SHP77 (cell line): ENCODE results near the gene PPP2R1B.
A peak's percentile ranks its signal among the peaks of the same experiment; 100 is the strongest.
"Not testable (repeated sequence)": the region's sequence is repeated elsewhere in the genome, so short reads cannot be mapped to it uniquely, and the experiment has no call there.

Experiments used
- DNase-seq, 2 experiments: peaks; one replicate each; lab custom pipeline; 2025; lab: John Stamatoyannopoulos, UW

The PPP2R1B gene

DNA sequence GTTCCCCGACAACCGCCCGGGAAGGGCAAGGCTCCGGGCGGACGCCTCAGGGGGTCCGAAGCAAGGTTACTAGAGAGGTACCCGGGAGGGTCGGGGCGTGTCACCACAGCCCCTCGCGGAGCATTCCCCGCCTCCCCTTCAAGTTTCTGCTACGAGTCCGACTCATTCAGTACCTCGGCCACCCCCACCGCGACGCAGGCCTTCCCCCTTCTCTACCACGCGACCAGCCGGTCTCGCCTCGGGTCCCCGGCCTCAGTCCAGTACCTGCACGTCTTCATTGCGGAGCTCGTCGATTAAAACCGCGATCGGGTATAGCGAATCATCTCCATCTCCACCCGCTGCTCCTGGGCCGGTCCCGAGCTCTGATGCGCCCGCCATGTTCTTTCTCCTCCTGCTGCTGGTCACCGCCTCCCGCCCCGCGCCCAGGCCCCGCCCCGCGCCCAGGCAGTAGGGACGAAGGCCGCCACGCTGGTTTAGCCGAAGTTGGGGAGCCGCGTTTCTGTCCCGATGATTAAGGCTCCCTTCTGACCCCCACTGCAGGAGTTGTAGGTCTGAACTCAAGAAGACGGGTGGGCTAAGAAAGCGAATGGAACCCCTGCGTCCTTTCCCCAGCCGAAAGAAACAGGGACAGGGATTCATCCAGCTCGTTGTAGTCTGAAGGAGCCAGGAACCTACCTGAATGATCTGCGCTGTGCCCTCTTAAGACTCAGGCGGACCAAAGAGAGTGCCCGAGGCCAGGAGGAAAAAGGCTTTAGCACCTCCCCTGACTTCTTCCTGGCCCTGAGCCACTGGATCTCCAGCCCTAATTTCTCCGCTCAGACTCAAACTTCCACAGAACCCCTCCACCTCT, at the start of gene PPP2R1B:
Gene PPP2R1B, minus strand, starts transcription at position 406 of the 850 bp plus-strand sequence. Its CDS starts 28 bp downstream, at position 378.
- DNase-seq, result peak; percentile 42 to 54

DNA sequence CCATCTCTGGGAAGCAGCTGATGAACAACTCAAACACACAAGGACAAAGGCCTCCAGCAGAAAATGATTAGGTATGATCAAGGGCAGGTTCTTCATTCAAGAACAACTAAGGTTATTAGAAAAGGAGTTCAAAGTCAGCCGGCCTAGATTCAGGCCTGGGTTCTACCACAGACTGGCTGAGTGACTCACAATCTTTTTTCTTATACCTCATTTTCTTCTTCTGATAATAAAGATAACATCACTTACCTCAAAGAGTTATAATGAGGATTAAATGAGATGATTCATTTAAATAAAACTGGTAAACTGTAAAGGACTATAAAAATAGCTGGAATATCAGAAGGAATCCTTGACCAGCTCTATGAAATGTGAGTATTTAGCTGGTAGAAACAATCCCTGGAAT, 49.3 kb upstream of the PPP2R1B start:
- no peak for DNase-seq

DNA sequence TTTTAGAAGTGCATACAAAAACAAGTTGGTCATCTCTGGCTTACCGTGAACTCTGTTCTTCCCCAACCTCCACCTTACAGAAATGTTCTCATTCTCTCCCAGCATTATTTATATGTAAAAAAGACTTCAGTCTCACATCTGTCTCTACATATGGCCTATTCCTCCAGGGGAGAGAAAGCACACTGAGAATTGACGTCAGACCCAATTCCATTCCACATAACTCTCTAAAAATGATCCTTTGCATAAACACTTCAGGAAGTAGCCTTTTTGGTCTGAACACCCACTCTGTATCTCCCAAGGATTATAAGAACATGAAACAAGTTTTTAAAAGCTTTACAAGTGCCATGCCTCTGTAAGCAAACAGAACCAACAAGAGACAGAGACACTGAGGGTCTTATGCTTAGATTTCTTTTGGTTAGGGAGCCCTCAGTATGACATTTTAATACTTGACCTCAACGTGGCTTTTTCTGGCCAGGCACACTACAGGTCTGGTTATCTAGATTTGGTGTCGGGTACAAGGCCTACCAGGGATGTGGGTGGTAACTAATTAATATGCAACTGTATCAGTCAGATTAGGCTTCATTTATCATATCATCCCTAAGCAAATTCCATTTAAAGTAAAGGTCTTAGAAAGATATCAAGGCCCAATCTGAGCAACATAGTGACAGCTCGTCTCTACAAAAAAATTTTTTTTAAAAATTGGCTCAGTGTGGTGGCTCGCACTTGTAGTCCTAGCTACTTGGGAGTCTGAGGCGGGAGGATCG, 48.5 kb upstream of the PPP2R1B start:
- peak in 1 of 2 experiments; percentile 13 for DNase-seq

DNA sequence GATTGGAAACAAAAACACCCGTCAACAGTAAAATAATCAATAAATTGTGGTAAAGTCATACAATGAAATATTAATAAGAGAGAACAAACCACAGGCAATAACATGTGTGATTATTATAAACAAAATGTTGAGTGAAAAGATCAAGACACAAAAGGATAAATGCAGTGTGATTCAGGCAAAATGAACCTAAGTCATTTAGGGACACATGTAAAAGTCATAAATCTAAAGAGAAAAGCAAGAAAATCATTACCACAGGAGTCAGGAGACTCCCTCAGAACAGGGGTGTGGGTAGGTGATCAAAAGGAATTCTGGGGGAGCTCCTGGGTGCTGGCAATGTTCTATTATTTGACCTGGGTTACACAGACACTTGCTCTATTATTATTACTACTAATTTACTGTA, 47.9 kb upstream of the PPP2R1B start:
- DNase-seq, result no peak

DNA sequence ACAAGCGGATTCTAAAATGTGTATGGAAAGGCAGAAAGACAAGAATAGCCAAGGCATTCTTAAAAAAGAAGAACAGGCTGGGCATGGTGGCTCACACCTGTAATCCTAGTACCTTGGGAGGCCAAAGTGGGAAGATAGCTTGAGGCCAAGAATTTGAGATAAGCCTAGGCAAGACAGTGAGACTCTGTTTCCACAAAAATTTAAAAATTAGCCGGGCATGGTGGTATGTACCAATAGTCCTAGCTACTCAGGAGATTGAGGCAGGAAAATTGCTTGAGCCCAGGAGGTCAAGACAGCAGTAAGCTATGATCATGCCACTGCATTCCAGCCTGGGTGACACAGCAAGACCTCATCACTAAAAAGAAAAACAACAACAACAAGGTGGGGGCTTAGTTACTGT, 46.0 kb upstream of the PPP2R1B start:
- no peak for DNase-seq

DNA sequence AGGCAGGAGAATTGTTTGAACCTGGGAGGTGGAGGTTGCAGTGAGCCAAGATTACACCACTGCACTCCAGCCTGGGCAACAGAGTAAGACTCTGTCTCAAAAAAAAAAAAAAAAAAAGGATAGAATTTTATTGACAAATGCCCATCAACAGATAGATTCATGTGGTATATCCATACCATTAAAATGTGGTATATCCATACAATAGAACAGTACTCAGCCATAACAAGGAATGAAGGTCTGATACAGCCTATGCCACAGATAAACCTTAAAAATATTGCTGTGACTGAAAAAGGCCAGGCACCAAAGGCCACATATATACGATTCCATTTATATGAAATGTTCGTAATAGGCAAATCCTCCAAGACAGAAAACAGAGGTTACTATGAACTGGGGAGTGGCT, 45.3 kb upstream of the PPP2R1B start:
- DNase-seq, result no peak

DNA sequence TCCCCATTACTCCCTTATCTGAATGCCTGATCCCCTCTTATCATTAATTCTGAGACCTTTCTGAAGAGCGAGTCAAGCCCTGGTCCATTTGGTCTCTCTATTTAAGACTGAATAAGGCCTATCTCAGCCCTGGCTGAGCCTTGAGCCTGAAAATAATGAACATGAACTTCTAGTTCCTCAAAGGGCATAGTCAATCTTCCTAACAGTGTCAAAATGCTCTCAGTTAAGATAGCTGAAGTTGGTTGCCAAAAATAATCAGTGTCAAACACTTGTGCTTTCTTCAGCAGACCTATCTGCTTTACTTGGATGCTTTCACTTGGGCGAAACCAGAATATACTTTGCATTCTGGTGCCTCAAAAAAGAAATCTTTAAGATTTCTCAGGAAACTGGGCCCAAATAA, 42.6 kb upstream of the PPP2R1B start:
- no peak for DNase-seq

DNA sequence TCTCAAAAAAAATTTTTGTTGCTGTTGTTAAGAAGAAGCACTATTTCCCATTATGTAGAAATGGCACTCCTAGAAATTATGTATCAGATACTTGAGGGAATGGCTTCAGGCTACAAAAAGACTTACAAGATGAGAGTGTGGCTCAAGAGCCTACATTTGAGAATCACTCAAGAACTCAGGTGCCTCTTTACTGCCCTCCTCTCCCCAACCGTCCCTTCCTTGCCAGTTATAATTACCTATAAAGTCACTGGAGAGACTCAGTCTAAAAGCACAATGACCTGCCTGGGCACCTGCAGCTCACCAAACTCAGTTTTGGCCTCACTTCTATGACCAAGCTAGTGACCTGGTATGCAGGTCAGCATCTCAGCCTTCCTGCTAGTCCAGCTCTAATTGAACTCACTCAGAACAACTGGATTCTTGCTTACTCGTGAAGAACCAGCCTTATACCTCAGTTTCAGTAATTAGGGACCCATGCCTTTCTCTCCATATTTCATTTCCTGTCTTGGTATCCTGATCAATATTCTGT, 41.9 kb upstream of the PPP2R1B start:
- DNase-seq, result no peak

DNA sequence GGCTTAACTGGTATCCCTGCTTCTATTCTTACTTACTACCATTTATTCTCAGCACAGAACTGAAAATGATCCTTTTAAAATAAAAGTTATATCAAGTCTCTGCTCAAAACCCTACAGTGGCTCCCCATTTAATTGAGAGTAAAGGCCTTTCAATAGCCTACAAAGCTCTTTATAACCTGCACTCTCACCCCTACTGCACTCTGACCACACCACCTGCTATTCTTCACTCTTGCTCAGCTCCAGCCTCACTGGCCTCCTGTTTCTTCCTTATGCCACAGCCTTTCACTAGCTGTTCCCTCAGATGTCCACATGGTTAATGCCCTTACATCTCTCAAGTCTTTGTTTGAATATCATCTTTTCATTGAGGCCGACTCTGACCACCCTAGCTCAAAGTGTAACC, 40.9 kb upstream of the PPP2R1B start:
- DNase-seq, result no peak

DNA sequence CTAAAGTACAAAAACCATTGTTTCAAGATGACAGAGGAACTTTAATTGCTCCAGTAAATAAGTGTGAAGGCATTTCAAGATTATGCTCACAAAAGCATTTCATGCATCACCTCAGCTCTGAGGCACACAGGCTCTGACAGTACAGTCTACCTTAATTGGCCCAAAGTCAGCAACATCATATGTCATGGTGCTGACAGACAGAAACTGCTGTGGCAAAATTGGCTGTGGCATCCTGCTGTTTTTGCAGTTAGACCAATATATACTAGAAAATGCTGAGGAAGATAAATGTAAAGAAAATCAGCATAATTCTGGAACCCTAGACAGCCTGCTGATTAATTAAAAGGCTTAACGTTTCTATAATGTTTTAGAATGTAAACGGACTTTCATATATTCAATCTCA, 34.9 kb upstream of the PPP2R1B start:
- DNase-seq, result no peak

DNA sequence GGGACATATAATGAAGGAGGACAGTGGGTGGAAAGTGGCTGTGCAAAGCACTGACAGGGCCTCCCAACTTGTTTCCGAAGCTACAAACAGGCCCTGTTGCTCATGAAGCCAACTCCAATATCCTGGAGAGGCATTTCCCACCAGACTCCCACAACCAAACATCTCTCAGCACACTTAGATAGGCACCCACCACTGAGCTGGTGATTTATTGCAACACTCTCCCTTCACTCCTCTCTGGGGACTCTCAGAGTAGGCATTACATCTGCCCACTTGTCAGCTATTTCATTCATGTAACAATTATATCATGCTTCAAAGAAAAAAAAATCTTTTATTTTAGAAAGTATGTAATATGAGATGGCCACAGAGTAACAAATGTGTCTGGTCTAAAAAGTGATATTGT, 32.1 kb upstream of the PPP2R1B start:
- no peak for DNase-seq

DNA sequence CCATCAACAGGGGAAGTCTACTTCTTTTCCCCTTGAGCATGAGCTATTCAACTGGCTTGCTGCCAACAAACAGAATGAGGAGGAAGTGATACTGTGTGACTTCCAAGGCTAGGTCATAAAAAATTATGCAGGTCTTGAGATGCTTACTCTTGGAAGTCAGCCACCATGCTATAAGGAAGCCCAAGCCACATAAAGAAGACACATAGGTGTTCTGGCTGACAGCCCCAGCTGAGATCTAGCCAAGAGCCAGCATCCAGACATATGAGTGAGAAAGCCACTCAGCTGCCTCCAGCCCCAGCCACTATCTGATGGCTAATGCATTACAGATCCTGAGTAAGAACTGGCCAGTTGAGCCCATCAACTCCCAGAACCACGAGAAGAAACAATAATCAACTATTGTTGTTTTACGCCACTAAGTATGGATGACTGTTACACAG, 31.0 kb upstream of the PPP2R1B start:
- DNase-seq, result no peak

DNA sequence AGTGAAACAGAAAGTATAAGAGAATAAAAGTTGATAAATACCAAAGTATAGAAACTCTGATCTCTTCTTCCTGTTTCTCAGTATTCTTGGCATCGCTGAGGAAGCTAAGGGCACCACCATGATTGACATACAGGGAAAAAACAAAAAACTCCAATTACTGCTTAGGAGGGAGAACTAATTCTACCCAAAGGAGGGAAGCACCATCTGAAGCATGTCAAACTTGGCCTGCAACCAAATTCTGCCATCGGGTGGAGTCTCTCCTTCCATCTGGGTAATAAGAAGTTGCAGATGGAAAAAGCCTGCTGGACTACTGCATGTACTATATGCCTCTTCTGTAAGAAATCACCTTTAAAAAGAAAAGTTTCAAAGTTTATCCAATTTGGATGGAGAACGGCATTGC, 30.5 kb upstream of the PPP2R1B start:
- no peak for DNase-seq

DNA sequence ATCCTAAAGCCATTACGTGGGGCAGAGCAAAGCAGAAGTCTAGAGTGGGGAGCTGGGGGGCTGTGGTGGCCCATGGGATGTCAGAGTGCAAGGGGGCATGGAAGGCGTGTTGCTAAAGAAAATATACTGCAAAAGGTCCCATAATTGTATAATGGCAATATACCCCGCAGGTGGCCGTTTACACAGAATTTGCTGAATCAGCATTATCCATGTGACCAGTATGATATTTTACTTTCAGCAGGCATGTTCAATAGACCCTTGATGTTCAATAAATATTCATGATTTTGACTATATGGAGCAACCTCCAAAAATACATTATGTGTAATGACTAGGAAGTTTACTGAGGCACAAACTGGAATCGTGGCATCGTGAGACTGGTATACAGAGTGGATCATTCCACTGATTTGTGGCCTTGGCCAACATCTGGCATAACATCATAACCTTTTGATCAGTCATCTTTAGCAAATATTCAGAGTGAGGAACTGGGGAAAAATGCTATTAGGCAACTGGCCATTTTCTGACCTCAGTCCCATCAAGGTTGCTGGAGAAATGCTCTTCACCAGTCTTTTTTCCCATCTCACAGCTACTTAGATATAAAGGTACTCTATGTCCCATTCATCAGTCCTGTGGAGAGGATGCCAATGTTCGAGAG, 29.3 kb upstream of the PPP2R1B start:
- no peak for DNase-seq

DNA sequence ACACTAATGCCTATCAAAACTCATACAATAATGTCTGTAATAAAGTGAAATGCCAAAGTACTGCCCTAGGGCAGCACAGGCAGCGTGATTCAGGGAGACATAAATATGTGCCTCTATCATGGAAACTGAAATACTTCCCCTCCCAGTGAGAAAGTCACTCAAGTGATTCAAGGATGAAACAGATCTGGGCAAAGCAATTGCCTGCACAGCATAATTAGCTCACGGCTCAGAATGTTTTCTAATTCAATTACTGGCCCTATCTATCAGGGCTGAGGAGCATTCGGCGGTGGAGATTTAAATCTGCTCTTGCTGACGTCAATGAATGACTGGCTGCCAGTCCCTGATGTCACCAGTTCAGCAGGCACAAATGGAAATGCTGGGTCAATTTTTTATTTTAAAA, 27.7 kb upstream of the PPP2R1B start:
- no peak for DNase-seq

DNA sequence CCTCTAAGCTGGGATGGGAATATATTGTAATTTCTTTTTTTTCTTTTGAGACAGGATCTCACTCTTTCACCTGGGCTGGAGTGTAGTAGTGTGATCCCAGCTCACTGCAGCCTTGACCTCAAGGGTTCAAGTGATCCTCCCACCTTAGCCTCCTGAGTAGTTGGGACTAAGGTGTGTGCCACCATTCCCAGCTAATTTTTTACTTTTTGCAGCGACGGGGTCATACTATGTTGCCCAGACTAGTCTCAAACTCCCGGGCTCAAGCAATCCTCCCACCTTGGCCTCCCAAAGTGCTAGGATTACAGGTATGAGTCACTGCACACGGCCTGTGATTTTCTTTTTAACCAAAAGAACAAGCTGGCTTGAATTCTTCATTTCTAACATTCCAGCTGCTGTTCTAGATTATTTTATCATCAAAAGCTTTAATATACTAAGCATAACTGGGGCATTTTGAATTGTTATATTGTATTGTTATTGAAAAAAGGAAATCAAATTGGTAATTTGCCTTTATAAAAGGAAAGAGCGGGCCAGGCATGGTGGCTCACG, 26.8 kb upstream of the PPP2R1B start:
- DNase-seq, result no peak

DNA sequence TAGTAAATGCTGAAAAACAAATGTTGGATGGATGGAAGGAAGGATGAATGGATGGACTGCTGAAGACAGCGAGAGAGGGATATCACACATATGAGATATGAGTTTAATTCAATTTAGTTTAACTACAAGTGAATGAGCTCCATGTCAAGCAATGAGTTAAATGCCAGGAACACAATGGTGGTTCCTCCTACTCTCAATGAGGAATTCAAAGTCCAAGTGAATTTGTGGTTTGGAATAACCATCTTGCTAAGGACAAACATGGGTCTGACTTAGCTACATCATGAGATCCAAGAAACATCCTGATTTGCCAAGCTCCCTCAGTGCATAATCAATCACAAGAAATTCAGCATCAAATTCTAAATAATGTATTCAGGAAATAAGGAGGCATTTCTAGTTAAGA, 26.1 kb upstream of the PPP2R1B start:
- no peak for DNase-seq

DNA sequence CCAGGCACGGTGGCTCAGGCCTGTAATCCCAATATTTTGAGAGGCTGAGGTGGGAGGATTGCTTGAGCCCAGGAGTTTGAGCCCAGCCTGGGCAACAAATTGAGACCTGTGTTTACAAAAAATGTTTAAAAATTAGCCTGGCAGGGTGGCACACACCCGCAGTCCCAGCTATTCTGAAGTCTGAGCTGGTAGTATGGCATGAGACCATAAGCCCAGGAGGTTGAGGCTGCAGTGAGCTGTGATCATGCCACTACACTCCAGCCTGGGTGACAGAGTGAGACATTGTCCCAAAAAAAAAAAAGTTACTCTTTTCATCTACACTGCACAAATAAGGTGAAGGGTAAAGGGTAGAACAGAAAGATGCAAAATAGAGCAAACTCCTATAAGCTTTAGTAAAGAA, 22.3 kb upstream of the PPP2R1B start:
- DNase-seq, result no peak

DNA sequence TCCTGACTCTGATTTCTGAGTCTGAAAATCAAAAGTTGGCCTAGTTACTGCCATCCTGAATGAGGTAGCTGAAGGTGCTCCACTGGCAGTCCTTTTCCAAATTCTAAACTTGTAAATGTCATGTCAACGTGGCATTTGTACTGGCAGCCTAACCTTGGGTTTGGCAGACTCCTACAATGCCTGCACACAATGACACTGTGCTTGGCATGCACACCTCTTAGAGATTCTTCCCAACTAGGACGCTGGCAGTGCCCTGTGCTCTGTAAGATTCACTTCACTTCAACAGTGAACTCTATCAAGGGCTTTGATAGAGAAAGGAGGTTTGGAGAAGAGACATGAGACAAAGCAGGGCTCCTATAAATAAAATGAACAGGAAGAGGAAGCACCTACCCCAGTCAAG, 21.9 kb upstream of the PPP2R1B start:
- DNase-seq, result no peak

DNA sequence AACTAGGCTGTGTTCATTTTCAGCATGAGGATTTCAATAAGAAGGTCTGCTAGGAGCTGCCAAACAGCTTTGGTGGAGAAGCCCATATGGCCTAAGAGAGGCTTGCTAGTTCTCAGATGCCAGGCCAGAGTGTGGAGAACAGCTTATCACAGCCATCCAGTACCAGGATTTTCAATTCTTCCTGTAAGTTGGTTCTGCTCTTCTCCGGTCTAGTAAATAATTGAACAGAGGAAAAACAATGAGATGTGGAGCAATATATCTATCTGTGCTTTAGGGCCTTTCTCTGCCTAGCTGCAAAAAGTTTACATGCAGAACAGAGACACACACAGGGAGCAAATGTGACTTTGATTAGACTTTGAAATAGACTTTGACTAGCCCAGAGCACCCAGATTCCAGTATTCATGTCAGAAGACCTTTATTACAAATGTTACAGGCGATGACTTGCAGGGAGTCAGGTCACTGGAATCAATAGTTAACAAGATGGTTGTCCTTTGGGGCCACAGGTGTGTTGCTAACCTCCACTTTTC, 19.8 kb upstream of the PPP2R1B start:
- DNase-seq, result no peak

DNA sequence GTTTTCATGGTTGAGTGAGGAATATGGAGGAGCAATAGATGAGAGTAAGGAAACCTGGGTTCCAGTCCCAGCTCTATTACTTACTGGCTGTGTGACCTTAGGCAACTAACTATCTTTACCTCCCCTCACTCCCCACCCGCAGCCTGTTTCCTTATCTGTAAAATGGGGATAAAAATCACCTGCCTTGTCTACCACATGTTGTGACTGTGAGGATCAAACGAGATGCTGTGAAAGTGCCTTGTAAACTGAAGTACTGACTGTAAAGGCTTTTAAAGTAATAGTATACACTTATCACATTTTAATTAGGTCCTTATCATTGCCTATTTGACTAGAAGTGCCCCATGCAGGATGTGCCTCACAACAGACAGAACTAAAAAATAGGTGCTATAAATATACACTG, 18.9 kb upstream of the PPP2R1B start:
- no peak for DNase-seq

DNA sequence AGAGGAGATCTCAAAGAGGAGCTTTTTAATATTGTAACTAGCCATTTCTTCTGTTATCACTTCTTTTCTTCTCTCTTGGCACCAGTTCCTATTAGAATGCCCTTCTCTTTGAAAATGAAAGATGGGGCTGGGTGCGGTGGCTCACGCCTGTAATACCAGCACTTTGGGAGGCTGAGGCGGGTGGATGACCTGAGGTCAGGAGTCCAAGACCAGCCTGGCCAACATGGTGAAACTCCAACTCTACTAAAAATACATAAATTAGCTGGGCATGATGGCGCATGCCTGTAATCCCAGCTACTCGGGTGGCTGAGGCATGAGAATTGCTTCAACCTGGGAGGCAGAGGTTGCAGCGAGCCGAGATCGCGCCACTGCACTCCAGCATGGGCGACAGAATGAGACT, 18.1 kb upstream of the PPP2R1B start:
- not testable (repeated sequence) for DNase-seq
